SK-N-SH (cell line): ENCODE data around the gene MIDN. TPM values are rescaled to one million over a fixed set of nuclear protein-coding genes. Genes with fewer than 3 reads are reported as not detected.

Experiments used
- CTCF ChIA-PET: fragments of 300-600, 350-600 bp; formaldehyde crosslinking; extraction: SDS; loops from one replicate; lab custom pipeline; 2021; lab: Yijun Ruan, JAX
- POLR2A ChIA-PET: fragments of 350-600 bp; sonication (Branson Sonifier 250); formaldehyde crosslinking; extraction: SDS; loops from one replicate; lab custom pipeline; 2020; ENCODE audit warnings: antibody characterized with exemption, inconsistent platforms; lab: Yijun Ruan, JAX
- DNase-seq: peaks from one replicate; pipeline ENCODE4 v3.0.0; 2012
- H2AFZ ChIP-seq: fragments of 200-600 bp; sonication (generic); 2 replicates; pipeline ENCODE4 v1.8.1; 2016; ENCODE audit warnings: antibody characterized with exemption, mild to moderate bottlenecking, low read depth
- H3F3A ChIP-seq: fragments of 200-600 bp; sonication (generic); replicated peaks from 2 replicates; pipeline ENCODE3; 2016; ENCODE audit warnings: antibody characterized with exemption, mild to moderate bottlenecking; ENCODE audit not compliant: insufficient read depth
- H3K27ac ChIP-seq, 2 experiments: fragments of 200-500 bp in 1 of 2; fragments of 200-600 bp in 1 of 2; sonication (Bioruptor generic) in 1 of 2; sonication (generic), shearing (Covaris generic) in 1 of 2; 2 replicates each; pipeline versions ENCODE4 v1.5.1 to v1.6.1; 2014 to 2016; ENCODE audit warnings: low read depth in 2 of 2, inconsistent platforms in 1 of 2, low read length in 1 of 2, mild to moderate bottlenecking in 1 of 2, mixed read lengths in 1 of 2
- H3K27me3 ChIP-seq: fragments of 200-600 bp; sonication (generic), shearing (Covaris generic); 2 replicates; pipeline ENCODE4 v1.6.1; 2016; ENCODE audit warnings: mixed run types; ENCODE audit not compliant: insufficient read depth
- H3K36me3 ChIP-seq, 2 experiments: fragments of 200-500 bp in 1 of 2; fragments of 200-600 bp in 1 of 2; sonication (Bioruptor generic) in 1 of 2; sonication (generic) in 1 of 2; replicated peaks in 1 of 2; 2 replicates each; pipeline versions ENCODE3 to v1.5.1; 2014 to 2016; ENCODE audit warnings: low read length in 1 of 2, mild to moderate bottlenecking in 1 of 2; ENCODE audit not compliant: insufficient read depth in 2 of 2, control insufficient read depth in 1 of 2
- H3K4me1 ChIP-seq, 2 experiments: fragments of 200-500 bp in 1 of 2; fragments of 200-600 bp in 1 of 2; sonication (Bioruptor generic) in 1 of 2; sonication (generic), shearing (Covaris generic) in 1 of 2; 2 replicates each; pipeline versions ENCODE4 v1.5.1 to v1.6.1; 2014 to 2016; ENCODE audit warnings: low read depth in 1 of 2, low read length in 1 of 2, mixed run types in 1 of 2; ENCODE audit not compliant: insufficient read depth in 2 of 2, control insufficient read depth in 1 of 2
- H3K4me2 ChIP-seq: fragments of 200-600 bp; sonication (generic), shearing (Covaris generic); 2 replicates; pipeline ENCODE4 v1.6.1; 2017; ENCODE audit warnings: mixed run types
- H3K4me3 ChIP-seq, 2 experiments: fragments of 200-500 bp in 1 of 2; fragments of 200-600 bp in 1 of 2; sonication (Bioruptor generic) in 1 of 2; sonication (generic), shearing (Covaris generic) in 1 of 2; 2 replicates each; pipeline versions ENCODE4 v1.5.1 to v1.8.1; 2014 to 2016; ENCODE audit warnings: low read depth in 2 of 2, inconsistent platforms in 1 of 2, low read length in 1 of 2, mild to moderate bottlenecking in 1 of 2, mixed read lengths in 1 of 2, moderate library complexity in 1 of 2
- H3K79me2 ChIP-seq: fragments of 200-600 bp; sonication (generic); 2 replicates; pipeline ENCODE4 v1.8.1; 2017; ENCODE audit warnings: mild to moderate bottlenecking; ENCODE audit not compliant: insufficient read depth
- H3K9ac ChIP-seq: fragments of 200-600 bp; sonication (generic); 2 replicates; pipeline ENCODE4 v1.6.1; 2017; ENCODE audit warnings: mixed run types
- H3K9me2 ChIP-seq: fragments of 200-600 bp; sonication (generic); 2 replicates; pipeline ENCODE4 v1.6.1; 2017; ENCODE audit warnings: mixed run types
- H3K9me3 ChIP-seq: fragments of 200-600 bp; sonication (generic); 2 replicates; pipeline ENCODE4 v1.6.1; 2017; ENCODE audit warnings: mixed run types, mild to moderate bottlenecking, moderate library complexity
- H4K20me1 ChIP-seq: fragments of 200-600 bp; sonication (generic); 2 replicates; pipeline ENCODE4 v1.6.1; 2017; ENCODE audit warnings: mild to moderate bottlenecking, mixed run types; ENCODE audit not compliant: insufficient read depth
- EP300 ChIP-seq, 2 experiments: IDR thresholded peaks; 2 replicates each; pipeline versions ENCODE4 v1.4.0 to v1.6.1; 2012; ENCODE audit warnings: borderline replicate concordance in 1 of 2, low read depth in 1 of 2, low read length in 1 of 2
- GATA2 ChIP-seq: sonication (generic); formaldehyde crosslinking; IDR thresholded peaks from 2 replicates; pipeline ENCODE4 v1.5.0; 2020; ENCODE audit warnings: mild to moderate bottlenecking, missing genetic modification reagents
- RAD21 ChIP-seq: IDR thresholded peaks from 2 replicates; pipeline ENCODE4 v1.6.1; 2012; ENCODE audit warnings: mild to moderate bottlenecking, low read length
- SIN3A ChIP-seq: IDR thresholded peaks from 2 replicates; pipeline ENCODE4 v1.6.1; 2012; ENCODE audit warnings: low read depth, mild to moderate bottlenecking, low read length, moderate library complexity, borderline replicate concordance
- SMC3 ChIP-seq: IDR thresholded peaks from 2 replicates; pipeline ENCODE4 v1.6.1; 2012; ENCODE audit warnings: low read depth, low read length, improper control_type of control experiment
- TAF1 ChIP-seq: IDR thresholded peaks from 2 replicates; pipeline ENCODE4 v1.6.1; 2012; ENCODE audit warnings: low read depth, mild to moderate bottlenecking, low read length, moderate library complexity, borderline replicate concordance
- TCF12 ChIP-seq: IDR thresholded peaks from 2 replicates; pipeline ENCODE4 v1.4.0; 2012
- WGBS: methylation state at CpG from one replicate; pipeline ENCODE4 v1.1.6; 2017; ENCODE audit warnings: low lambda C conversion rate; 5-methylcytosine and 5-hydroxymethylcytosine counted together
- polyA plus RNA-seq, 3 experiments: library from polyadenylated mRNA; depleted of rRNA; stranded (reverse); fragments of >200 nt; gene quantifications; 2 replicates each; pipeline ENCODE4 v1.2.3, GENCODE V29; 2012
- TF ChIP-seq, protein P1 (sequence below): fragments of 200-600 bp; sonication (generic); IDR thresholded peaks from 2 replicates; pipeline ENCODE4 v1.6.1; 2017; ENCODE audit warnings: antibody characterized with exemption, mild to moderate bottlenecking, moderate library complexity

MIDN gene
- polyA plus RNA-seq, 1 of the 3 experiments (the other 2 are of a cell fraction) = 13.9 TPM

DNA sequence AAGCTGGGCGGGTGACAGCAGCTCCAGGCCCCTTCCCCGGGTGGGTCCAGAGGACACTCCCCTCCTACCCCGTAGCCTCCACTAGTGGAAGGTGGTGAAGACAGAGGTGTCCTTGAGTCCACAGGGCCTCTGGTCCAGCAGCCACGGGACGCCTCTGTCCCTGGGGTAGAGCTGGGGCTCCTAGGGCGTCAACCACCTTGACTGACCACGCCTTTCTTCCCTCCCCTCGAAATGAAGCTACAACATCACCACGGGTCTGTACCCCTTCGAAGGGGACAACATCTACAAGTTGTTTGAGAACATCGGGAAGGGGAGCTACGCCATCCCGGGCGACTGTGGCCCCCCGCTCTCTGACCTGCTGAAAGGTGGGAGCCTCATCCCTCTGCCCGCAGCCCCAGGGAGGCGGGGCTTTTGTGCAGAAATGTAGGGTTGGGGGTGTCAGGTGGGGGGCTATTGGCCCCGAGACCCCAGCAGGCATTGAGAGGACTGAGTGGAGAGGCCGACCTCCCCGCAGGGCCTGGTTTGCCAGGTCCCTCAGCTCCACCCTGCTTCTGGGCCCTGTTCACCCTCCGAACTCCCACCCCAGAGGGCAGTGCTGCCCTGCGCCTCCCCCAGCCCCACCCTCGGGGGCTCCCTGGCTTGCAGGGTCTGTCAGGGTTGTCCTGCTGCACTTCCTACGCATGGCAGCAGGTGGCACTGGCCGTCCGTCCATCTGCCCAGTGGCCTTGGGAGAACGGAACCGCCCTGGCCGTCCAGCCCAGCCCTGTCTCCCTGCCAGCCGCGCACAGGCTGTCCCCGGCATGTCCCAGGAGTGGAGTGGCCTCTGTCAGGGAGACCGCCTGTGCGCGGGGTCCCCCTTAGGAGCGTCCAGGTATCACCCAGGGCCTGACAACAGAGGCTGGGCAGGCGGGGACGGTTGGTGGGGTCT, 27.1 kb upstream of the MIDN start:
- H4K20me1 ChIP-seq = peaks cover 22% of the 10 kb centered on the region; the same call in 1 of the 2 replicates
- DNase-seq = peak; percentile 91
- TF ChIP-seq, protein P1, sequence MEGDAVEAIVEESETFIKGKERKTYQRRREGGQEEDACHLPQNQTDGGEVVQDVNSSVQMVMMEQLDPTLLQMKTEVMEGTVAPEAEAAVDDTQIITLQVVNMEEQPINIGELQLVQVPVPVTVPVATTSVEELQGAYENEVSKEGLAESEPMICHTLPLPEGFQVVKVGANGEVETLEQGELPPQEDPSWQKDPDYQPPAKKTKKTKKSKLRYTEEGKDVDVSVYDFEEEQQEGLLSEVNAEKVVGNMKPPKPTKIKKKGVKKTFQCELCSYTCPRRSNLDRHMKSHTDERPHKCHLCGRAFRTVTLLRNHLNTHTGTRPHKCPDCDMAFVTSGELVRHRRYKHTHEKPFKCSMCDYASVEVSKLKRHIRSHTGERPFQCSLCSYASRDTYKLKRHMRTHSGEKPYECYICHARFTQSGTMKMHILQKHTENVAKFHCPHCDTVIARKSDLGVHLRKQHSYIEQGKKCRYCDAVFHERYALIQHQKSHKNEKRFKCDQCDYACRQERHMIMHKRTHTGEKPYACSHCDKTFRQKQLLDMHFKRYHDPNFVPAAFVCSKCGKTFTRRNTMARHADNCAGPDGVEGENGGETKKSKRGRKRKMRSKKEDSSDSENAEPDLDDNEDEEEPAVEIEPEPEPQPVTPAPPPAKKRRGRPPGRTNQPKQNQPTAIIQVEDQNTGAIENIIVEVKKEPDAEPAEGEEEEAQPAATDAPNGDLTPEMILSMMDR = peak; percentile 57
- peak; percentile 71 for TF ChIP-seq SMC3
- no peak for TF ChIP-seq TAF1
- TF ChIP-seq RAD21 = peak; percentile 78
- no peak for TF ChIP-seq TCF12
- no peak for TF ChIP-seq EP300 (IDR thresholded peaks at IDR 0.05; ENCODE audit: borderline replicate concordance in 1 of 2, low read depth in 1 of 2, low read length in 1 of 2)
- POLR2A ChIA-PET = interaction anchor here (1.0 kb wide), 1 partner anchor 17 kb away, joined by 3 read pairs; no protein-coding TSS in a partner anchor
- H2AFZ ChIP-seq = no peak overlapping the region
- CTCF ChIA-PET = interaction anchor here (0.8 to 7.0 kb wide), 23 partner anchors 11 to 421 kb away, joined by 3 to 82 read pairs (median 5); partner anchors contain the start of genes ATP5F1D, CBARP and CIRBP
- peaks cover 5 to 7% of the 10 kb centered on the region in 2 experiments; a peak in 2 of 4 replicates for H3K4me1 ChIP-seq
- H3K79me2 ChIP-seq = peaks cover 45% of the 10 kb centered on the region
- H3K4me3 ChIP-seq = no peak overlapping the region
- no peak overlapping the region for H3K9ac ChIP-seq
- 93% methylated on average over 5 of the region's 38 CpGs for WGBS
- no peak overlapping the region; a peak in 1 of 4 replicates for H3K27ac ChIP-seq
- H3K27me3 ChIP-seq = no peaks in the 10 kb centered on the region
- H3K36me3 ChIP-seq = peaks cover 0 to 35% of the 10 kb centered on the region in 2 experiments
- H3F3A ChIP-seq = peaks cover 11% of the 10 kb centered on the region
- no peak overlapping the region for H3K4me2 ChIP-seq
- no peaks in the 10 kb centered on the region for H3K9me3 ChIP-seq
- no peaks in the 10 kb centered on the region for H3K9me2 ChIP-seq

DNA sequence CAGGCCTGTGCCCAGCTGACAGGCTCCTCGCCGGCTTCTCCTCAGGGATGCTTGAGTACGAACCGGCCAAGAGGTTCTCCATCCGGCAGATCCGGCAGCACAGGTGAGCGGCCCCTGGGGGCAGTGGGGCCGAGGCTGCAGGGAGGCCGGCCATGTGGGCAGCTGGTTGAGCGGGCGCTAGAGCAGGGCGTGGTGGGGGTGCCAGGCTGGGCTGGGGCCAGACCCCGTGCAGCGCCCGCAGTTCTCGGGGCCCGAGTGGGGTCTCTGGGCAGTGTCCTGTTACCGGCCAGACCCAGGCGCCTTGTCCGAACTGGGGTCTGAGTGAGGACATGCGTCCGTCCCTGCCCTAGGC, 26.5 kb upstream of the MIDN start:
- DNase-seq = no peak
- TF ChIP-seq GATA2 (CRISPR knock-in tag) (no peak), SIN3A (no peak)
- peaks cover 0 to 40% of the 10 kb centered on the region in 2 experiments for H3K36me3 ChIP-seq
- no peaks in the 10 kb centered on the region for H3K9me3 ChIP-seq
- no peak overlapping the region for H2AFZ ChIP-seq
- peaks cover 22% of the 10 kb centered on the region; the same call in 1 of the 2 replicates for H4K20me1 ChIP-seq
- H3K27ac ChIP-seq = no peak overlapping the region; a peak in 1 of 4 replicates
- H3K9ac ChIP-seq = no peak overlapping the region
- POLR2A ChIA-PET = interaction anchor here (1.2 kb wide), 1 partner anchor 47 kb away, joined by 3 read pairs; no protein-coding TSS in a partner anchor
- peaks cover 6% of the 10 kb centered on the region for H3F3A ChIP-seq
- no peak overlapping the region for H3K4me3 ChIP-seq
- H3K9me2 ChIP-seq = no peaks in the 10 kb centered on the region
- H3K79me2 ChIP-seq = peaks cover 38% of the 10 kb centered on the region
- CTCF ChIA-PET = interaction anchor here (0.9 to 7.0 kb wide), 17 partner anchors 8 to 267 kb away, joined by 3 to 82 read pairs (median 7); partner anchors contain the start of genes ATP5F1D, CBARP and CIRBP
- 80% methylated on average over 1 of the region's 22 CpGs for WGBS
- H3K4me1 ChIP-seq = peaks cover under 1 to 5% of the 10 kb centered on the region in 2 experiments; a peak in 1 of 4 replicates
- H3K4me2 ChIP-seq = no peak overlapping the region
- H3K27me3 ChIP-seq = no peaks in the 10 kb centered on the region
